Right renal pelvis (tissue), 4 donors: ENCODE measurements around the gene ABHD16A. TPM values are rescaled to one million over a fixed set of nuclear protein-coding genes. Genes with fewer than 3 reads are reported as not detected.

Source experiments
- DNase-seq, 4 donors: peaks; one replicate each; pipeline ENCODE4 v3.0.0-alpha.2; 2013; ENCODE audit warnings: low read depth in 4 of 4, low spot score in 3 of 4, missing footprints in 1 of 4
- polyA plus RNA-seq, 4 donors: library from polyadenylated mRNA; unstranded; fragments of 120-200 nt; gene quantifications; one replicate each; pipeline ENCODE4 v1.2.1, GENCODE V29; 2013; ENCODE audit not compliant: insufficient read length in 4 of 4

The ABHD16A gene
- polyA plus RNA-seq, 4 donors, result 52.5 to 62.6 (median 52.9) TPM

DNA sequence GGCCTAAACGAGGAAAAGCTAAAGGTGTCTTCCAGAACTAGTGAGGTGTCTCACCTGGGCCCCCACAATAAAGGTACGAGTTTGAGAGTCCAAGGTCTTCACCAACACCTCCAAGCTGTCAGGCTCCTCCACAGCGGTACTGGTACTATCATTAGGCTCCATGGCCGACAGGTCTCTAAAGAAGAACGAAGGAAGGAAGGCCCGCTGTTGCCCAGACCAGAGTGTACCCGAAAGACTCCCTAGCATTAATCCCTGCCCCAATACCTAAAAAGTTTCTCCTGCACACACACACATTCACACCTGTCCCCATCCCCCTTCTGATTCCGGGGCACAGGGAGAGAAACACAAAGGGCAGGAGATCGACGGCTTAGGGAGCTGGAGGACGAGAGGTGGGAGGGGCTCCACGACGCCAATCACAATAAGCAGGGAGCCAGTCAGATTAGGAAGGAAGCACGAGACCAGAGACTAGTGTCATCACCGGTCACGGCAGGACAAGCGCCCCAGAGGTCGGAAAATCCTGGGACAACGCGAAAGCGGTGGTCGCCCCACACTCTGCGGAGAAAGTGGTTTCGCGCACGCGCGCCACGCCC, 51.4 kb downstream of the ABHD16A start:
- peak in 1 of 4 donors; percentile 56 for DNase-seq

DNA sequence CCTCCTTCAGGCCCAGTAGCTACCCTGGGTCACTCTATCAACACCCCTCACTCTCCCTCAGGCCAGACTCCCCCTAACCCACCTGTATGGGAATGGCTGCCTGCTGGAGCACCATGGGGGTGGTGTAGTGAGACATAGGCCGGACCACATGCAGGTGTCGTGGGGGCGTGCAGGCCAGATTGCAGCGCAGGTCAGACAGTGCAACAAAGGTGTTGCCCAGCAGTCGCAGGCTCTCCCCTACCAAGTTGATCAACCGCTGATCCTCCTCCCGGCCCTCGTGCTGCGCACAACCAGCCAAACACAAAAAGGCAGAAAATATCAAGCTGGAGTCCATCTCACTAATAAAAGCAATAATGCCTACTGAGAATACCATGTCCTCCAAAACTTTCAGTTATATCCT, 57.8 kb downstream of the ABHD16A start:
- DNase-seq, result no peak

DNA sequence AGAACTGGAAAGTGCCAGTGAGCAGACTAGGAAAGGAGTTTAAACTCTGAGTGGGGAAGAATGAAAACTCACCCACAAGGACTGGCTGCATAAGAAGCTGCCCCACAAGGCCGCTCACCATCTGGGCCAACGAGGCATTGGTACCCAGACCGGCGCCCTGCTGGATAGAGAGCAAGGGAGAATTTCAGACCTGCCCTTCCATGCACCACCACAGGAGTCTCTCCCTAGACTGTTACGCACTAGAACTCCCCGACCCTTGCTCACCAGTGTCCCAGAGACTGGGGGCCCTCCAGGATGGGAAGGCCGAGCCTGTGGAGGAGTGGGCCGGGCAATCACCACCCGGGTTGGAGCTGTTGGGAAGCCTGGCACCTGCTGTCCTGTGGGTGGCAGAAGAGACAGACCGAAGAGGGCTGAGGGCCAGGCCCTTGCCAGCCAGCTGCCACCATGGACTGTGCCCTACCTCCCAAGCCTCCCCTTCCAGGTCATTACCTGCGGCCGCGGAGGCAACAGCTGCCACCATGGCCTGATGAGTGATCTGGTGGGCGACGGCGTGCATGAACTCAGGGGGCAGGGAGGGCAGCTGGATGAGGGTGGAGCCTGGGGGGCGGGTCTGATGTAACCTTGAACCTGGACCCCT, 59.2 kb downstream of the ABHD16A start:
- DNase-seq, result no peak

DNA sequence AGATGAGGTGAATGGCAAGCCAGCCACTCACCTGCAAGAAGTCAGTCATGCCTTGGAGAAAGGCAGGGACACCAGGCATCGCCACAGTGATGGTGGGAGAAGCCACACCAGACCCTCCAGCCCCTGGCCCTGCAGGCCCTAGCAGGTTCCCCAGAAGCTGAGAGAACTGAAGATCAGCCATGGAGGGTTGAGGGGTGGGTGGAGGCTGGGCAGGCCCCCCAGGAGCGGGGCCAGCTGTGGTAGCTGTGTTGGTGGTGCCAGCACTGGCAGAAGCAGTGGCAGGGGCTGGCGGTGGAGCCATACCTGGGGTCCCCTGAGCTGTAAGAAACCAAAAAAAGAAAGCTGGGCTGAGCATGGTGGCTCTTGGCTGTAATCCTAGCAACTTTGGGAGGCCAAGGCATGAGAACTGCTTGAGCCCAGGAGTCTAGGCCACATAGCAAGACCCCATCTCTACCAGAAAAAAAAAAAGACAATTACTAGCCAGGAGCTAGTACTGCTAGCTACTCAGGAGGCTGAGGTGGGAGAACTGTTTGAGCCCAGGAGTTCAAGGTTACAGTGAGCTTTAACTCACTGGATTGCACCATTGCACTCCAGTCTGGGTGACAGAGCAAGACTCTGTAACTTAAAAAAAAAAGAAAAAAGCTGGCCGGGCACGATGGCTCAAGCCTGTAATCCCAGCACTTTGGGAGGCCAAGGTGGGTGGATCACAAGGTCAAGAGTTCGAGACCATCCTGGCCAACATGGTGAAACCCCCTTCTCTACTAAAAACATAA, 60.1 kb downstream of the ABHD16A start:
- no peak for DNase-seq

DNA sequence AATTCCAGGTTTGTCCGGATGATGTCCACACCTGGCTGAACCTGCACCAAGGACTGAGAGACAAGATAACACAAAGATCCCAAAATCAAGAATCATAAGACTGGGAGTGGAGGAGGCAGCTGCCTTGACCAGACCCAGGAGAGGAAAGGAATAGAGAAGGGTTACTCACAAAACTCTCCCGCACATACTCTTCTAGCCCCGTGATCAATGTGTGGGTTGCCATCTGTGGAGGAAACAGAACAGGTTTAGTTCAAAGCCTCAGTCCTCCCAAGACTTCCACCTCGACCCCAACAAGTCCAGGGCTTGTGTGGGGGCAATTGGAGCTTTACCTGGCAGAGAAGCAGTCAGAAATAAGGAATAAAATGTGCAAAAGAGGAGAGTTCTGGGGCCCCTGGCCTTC, 61.8 kb downstream of the ABHD16A start:
- no peak for DNase-seq

DNA sequence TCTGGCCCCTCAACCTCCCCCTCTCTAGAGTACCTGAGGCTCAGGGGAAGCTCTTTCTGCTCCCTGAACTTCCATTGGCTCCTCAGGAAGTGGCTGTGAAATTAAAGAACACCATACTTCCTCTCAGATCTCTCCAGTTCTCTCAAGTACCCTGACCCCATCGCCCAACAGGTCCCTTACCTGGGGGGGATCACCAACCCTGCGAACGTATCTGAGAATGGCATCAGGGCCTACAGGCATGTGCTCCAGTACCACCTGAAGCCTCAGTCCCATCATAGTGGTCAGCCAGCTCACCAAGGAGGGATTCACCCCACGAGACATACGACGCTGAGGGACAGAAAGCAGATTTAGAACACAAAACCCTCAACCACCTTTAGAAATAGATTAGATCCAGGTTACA, 62.5 kb downstream of the ABHD16A start:
- DNase-seq, result no peak

DNA sequence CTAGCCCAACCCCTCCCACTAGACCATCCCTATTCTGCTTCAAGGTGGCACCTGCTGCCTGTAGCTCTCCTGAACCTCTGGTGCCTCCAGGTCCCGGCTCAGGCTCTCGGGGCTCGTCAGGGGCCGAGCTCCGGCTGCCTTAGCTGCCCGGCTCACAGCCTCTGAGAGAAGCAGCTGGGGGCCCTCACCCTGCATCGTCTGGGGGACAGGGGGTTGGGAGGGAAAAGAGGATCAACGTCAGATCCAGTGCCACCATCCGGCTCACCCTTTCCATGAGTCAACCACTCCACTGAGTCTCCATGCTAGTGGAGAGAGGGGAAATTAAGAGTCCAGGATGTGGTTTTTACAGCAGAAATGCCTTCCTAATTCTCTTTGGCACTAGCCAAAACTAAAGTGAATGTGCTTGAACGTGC, 63.7 kb downstream of the ABHD16A start:
- no peak for DNase-seq

DNA sequence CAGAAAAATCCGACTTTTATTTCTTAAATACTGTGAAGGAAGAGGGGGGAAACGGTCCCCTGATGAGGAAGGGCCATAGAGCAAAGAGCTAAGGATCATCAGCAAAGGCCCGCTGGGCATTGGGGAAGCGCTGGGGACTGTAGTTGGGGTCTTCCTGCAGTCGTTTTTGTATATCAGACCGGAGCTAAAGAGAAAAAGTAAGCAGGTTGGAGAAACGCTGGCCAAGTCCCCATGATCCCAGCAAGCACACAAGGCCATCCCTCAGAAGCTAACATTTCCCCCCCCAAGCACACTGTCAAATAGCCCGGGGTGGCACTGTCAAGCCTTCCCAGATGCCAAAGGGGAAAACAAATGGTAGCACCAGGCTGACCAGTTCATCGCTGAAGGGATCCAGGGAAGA, 64.1 kb downstream of the ABHD16A start:
- no peak for DNase-seq

Other genes with a start within 250 kb of the ABHD16A start
- gene MICB, start 205.2 kb downstream of the ABHD16A start, polyA plus RNA-seq, result 1 to 10 TPM in 3 of 4 donors, under 1 TPM in 1; 0.80 to 1.6 (median 1.4) TPM
- 10 to 100 TPM; 14.0 to 27.9 (median 20.6) TPM for gene MCCD1, start 174.4 kb downstream of the ABHD16A start, polyA plus RNA-seq
- 100 to 1,000 TPM; 498 to 550 (median 542) TPM for gene DDX39B, start 161.3 kb downstream of the ABHD16A start, polyA plus RNA-seq
- gene ATP6V1G2, start 156.7 kb downstream of the ABHD16A start, polyA plus RNA-seq, result 10 to 100 TPM in 1 of 4 donors, 1 to 10 TPM in 3; 6.4 to 11.8 (median 7.3) TPM
- 10 to 100 TPM; 19.1 to 27.4 (median 20.8) TPM for gene NFKBIL1, start 155.7 kb downstream of the ABHD16A start, polyA plus RNA-seq
- gene LTA, start 131.0 kb downstream of the ABHD16A start, polyA plus RNA-seq, result under 1 TPM; 0.22 to 0.45 (median 0.34) TPM
- under 1 TPM; 0.08 to 0.28 (median 0.16) TPM for gene TNF, start 127.8 kb downstream of the ABHD16A start, polyA plus RNA-seq
- 1 to 10 TPM; 1.0 to 2.3 (median 1.2) TPM for gene LTB, start 120.9 kb downstream of the ABHD16A start, polyA plus RNA-seq
- 1 to 10 TPM; 3.8 to 7.0 (median 4.7) TPM for gene LST1, start 117.0 kb downstream of the ABHD16A start, polyA plus RNA-seq
- under 1 TPM in 1 of 4 donors, not detected in 3; 0.25 TPM for gene NCR3, start 110.3 kb downstream of the ABHD16A start, polyA plus RNA-seq
- gene AIF1, start 88.1 kb downstream of the ABHD16A start, polyA plus RNA-seq, result 10 to 100 TPM; 73.2 to 86.0 (median 82.3) TPM
- 100 to 1,000 TPM; 158 to 215 (median 172) TPM for gene PRRC2A, start 82.6 kb downstream of the ABHD16A start, polyA plus RNA-seq
- gene BAG6, start 50.7 kb downstream of the ABHD16A start, polyA plus RNA-seq, result 100 to 1,000 TPM; 236 to 267 (median 247) TPM
- gene APOM, start 47.4 kb downstream of the ABHD16A start, polyA plus RNA-seq, result 100 to 1,000 TPM in 3 of 4 donors, 10 to 100 TPM in 1; 91.2 to 139 (median 117) TPM
- 10 to 100 TPM; 20.0 to 22.5 (median 20.7) TPM for gene C6orf47, start 42.5 kb downstream of the ABHD16A start, polyA plus RNA-seq
- 10 to 100 TPM; 25.6 to 28.8 (median 26.0) TPM for gene GPANK1, start 38.3 kb downstream of the ABHD16A start, polyA plus RNA-seq
- gene CSNK2B, start 37.2 kb downstream of the ABHD16A start, polyA plus RNA-seq, result 100 to 1,000 TPM; 237 to 255 (median 246) TPM
- 10 to 100 TPM; 14.0 to 21.3 (median 15.2) TPM for gene LY6G5B, start 33.3 kb downstream of the ABHD16A start, polyA plus RNA-seq
- gene LY6G5C, start 22.3 kb downstream of the ABHD16A start, polyA plus RNA-seq, result 1 to 10 TPM; 2.4 to 3.3 (median 2.7) TPM
- gene LY6G6F, start 3.5 kb upstream of the ABHD16A start, polyA plus RNA-seq, result 1 to 10 TPM in 1 of 4 donors, under 1 TPM in 3; 0.33 to 1.0 (median 0.80) TPM
- gene LY6G6D, start 12.0 kb upstream of the ABHD16A start, polyA plus RNA-seq, result under 1 TPM in 1 of 4 donors, not detected in 3; 0.82 TPM
- gene LY6G6C, start 18.4 kb upstream of the ABHD16A start, polyA plus RNA-seq, result under 1 TPM in 3 of 4 donors, not detected in 1; 0.28 to 0.43 (median 0.40) TPM
- gene MPIG6B, start 20.0 kb upstream of the ABHD16A start, polyA plus RNA-seq, result 1 to 10 TPM in 3 of 4 donors, under 1 TPM in 1; 0.96 to 3.8 (median 1.2) TPM
- 100 to 1,000 TPM; 148 to 230 (median 168) TPM for gene DDAH2, start 26.0 kb upstream of the ABHD16A start, polyA plus RNA-seq
- 100 to 1,000 TPM; 290 to 327 (median 297) TPM for gene CLIC1, start 33.2 kb upstream of the ABHD16A start, polyA plus RNA-seq
- 10 to 100 TPM; 18.3 to 25.7 (median 20.5) TPM for gene MSH5, start 36.7 kb upstream of the ABHD16A start, polyA plus RNA-seq
- gene SAPCD1, start 59.3 kb upstream of the ABHD16A start, polyA plus RNA-seq, result 1 to 10 TPM; 2.7 to 9.2 (median 5.6) TPM
- 10 to 100 TPM in 1 of 4 donors, 1 to 10 TPM in 3; 7.1 to 10.4 (median 8.7) TPM for gene VWA7, start 74.0 kb upstream of the ABHD16A start, polyA plus RNA-seq
- gene VARS1, start 92.4 kb upstream of the ABHD16A start, polyA plus RNA-seq, result 10 to 100 TPM; 56.8 to 59.8 (median 59.0) TPM
- 10 to 100 TPM; 82.9 to 92.5 (median 84.0) TPM for gene LSM2, start 103.6 kb upstream of the ABHD16A start, polyA plus RNA-seq
- gene HSPA1L, start 112.0 kb upstream of the ABHD16A start, polyA plus RNA-seq, result 1 to 10 TPM; 3.8 to 4.8 (median 4.0) TPM
- gene HSPA1A, start 112.2 kb upstream of the ABHD16A start, polyA plus RNA-seq, result 100 to 1,000 TPM in 2 of 4 donors, 10 to 100 TPM in 2; 93.4 to 143 (median 105) TPM
- gene HSPA1B, start 124.4 kb upstream of the ABHD16A start, polyA plus RNA-seq, result 100 to 1,000 TPM; 106 to 189 (median 147) TPM
- 10 to 100 TPM; 76.5 to 91.2 (median 76.6) TPM for gene NEU1, start 159.5 kb upstream of the ABHD16A start, polyA plus RNA-seq
- 10 to 100 TPM; 44.2 to 55.2 (median 44.7) TPM for gene SLC44A4, start 175.7 kb upstream of the ABHD16A start, polyA plus RNA-seq
- 10 to 100 TPM; 71.6 to 88.6 (median 77.8) TPM for gene EHMT2, start 194.4 kb upstream of the ABHD16A start, polyA plus RNA-seq
- gene ZBTB12, start 198.8 kb upstream of the ABHD16A start, polyA plus RNA-seq, result 10 to 100 TPM; 21.6 to 27.7 (median 23.0) TPM
- 1 to 10 TPM; 3.6 to 5.6 (median 4.3) TPM for gene C2, start 224.4 kb upstream of the ABHD16A start, polyA plus RNA-seq
- 10 to 100 TPM in 1 of 4 donors, 1 to 10 TPM in 3; 5.0 to 20.8 (median 6.1) TPM for gene CFB, start 242.8 kb upstream of the ABHD16A start, polyA plus RNA-seq